ENCODE data around the gene KCTD12.

DNA sequence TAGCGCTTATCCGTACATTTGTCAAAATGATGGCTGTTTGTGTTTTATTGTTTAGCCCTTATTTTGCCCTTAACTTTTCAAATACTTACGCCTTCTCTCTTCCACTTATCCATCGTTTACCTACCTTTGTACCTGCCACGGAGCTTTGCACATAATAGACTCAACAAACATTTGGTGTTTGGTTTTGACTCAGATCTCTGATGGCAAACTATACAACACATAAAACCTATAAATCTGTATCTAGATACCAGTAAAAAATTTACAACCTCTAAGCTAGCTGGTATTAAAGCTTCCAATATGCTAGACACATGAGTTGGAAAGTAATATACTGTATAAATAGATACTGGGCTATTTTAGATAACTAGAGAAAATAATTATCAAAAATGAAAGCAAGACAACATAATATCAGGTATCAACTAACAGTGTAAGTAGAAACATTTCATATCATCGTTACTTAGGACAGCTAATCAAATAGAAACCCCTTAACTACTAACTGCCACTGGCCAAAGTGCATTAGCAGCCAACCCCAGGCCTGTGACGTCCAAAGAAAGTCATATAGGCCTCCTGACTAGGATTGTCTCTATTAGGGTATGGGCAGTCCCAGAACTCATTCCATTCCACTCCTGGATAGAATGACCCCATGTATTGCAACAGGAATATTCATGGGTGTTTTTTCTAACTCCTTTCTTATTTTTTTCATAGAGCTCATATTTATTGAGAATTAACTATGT, 53.8 kb downstream of the KCTD12 start:
- no peak for TF ChIP-seq POLR2AphosphoS5 (IDR thresholded peaks at IDR 0.05)
- no peak for TF ChIP-seq CTCF (IDR thresholded peaks at IDR 0.05)
- no peak for TF ChIP-seq EP300 (IDR thresholded peaks at IDR 0.05)
